GM21529 (cell line): ENCODE measurements around the gene TLCD2.
A peak's percentile ranks its signal among the peaks of the same experiment; 100 is the strongest.
"Not testable (repeated sequence)": the region's sequence is repeated elsewhere in the genome, so short reads cannot be mapped to it uniquely, and the experiment has no call there.

Experiments used
- ATAC-seq: cut with Tn5 transposase; IDR thresholded peaks from one replicate; pipeline ENCODE4 v1.9.1; 2021; ENCODE audit not compliant: unreplicated experiment

The TLCD2 gene

DNA sequence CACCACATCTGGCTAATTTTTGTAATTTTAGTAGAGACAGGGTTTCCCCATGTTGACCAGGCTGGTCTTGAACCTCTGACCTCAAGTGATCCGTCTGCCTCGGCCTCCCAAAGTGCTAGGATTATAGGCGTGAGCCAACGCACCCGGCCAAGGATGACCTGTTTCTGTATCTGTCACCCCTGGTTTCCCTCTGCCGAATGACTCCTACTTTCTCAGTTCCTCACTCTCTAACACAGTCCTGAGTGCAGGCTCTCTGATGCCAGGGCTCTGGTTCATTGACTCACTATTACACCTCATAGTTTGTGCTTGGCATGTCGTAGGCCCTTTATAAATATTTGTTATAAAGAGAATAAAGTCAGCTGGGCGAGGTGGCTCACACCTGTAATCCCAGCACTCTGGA is 14.8 kb downstream of the TLCD2 start:
- no peak for ATAC-seq

- ATAC-seq: no peak
Observed at GRCh38 chr17:1693339-1693738, 16.8 kb downstream of the TLCD2 start.

DNA sequence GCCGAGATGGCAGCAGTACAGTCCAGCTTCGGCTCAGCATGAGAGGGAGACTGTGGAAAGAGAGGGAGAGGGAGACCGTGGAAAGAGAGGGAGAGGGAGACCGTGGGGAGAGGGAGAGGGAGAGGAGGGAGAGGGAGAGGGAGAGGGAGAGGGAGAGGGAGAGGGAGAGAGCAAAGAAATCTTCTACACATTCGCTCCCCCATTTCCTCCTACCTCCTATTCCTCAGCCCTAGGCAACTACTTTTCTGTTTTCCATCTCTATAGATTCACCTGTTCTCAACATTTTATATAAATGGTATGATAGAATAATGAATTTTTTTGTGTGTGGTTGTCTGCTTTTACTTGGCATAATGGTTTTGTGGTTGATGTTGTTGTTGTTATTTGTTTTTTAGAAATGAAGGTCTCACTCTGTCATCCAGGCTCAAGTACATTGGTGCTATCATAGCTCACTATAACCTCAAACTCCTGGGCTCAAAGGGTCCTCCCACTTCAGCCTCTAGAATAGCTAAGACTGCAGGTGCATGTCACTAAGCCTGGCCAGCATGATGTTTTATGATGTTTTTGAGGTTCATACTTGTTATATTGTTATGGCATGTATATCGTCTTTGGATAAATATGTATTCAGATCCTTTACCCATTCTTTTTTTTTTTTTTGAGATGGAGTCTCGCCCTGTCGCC is 19.5 kb downstream of the TLCD2 start:
- ATAC-seq: no peak

DNA sequence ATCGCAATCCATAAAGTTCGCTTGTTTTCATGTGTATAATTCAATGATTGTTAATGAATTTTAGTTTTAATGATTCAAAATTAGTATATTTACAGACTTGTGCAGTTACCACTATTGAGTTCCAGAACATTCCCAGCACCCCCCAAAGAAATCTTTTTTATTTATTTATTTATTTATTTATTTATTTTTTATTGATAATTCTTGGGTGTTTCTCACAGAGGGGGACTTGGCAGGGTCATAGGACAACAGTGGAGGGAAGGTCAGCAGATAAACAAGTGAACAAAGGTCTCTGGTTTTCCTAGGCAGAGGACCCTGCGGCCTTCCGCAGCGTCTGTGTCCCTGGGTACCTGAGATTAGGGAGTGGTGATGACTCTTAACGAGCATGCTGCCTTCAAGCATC is 21.8 kb downstream of the TLCD2 start:
- not testable (repeated sequence) for ATAC-seq

GRCh38 chr17:1686086-1686485 is 24.1 kb downstream of the TLCD2 start:
- ATAC-seq: no peak

DNA sequence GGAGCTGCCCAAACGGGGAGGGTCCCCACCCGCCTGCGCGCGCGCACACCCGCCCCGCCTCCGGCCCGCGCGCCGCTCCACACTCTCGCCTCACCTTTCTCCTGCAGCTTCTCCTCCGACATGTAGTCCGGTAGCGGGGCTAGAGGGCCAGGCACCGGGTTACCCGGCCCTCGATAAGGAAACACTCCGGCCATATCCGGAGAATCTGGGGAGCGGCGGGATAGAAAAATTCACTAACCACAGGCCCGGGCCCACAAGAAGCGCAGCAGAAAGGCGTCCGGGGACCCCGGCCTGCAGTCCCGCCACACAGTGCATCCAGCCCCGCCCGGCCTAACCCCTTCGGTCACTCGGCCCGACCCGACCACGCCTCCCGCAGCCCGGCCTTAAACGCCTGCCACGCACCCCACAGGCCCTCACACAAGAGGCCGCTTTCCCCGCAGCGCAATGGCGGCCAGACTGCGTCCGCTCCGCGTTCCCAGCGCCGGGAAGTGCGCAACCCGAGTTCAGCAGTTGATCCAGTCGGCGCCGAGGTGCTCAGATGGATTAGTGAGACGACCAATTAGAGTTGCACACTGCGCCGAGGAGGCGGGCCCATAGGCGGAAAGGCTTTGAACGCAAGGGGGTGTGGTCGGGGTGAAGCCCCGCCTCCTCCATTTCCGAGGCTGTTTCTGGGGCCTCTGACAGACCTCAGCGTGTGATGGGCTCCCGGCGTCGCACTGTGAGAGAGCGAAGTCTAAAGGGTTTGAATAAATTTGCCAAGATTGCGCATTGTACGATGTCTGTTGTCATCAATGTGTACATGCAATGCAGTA is 25.6 kb downstream of the TLCD2 start, which contains the start of gene PRPF8:
PRPF8 (minus strand) TSS at position 490 of the 812 bp plus-strand sequence; CDS start at position 194, 296 bp downstream.
- ATAC-seq: peak; percentile 99

- no peak for ATAC-seq
Observed at GRCh38 chr17:1683459-1683858, 26.7 kb downstream of the TLCD2 start.

DNA sequence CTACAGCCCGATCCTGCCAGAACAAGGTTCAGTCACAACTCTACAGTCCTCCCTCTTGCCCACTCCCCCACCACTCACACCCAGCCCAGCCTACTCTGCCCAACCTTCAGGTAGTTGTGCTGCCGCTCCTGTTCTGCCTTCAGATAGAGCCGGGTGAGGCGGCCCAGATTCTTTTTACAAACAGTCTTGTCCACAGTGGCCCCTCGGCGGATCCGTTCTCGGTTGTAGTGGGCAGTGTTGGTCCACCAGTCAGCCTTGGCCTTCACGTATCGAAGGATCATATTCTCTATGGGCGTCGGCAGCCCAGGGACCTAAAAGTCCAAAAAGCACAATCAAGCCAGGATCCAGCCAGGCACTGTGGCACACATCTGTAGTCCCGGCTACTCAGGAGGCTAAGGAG is 33.8 kb downstream of the TLCD2 start:
- no peak for ATAC-seq

GRCh38 chr17:1673041-1673785 is 37.0 kb downstream of the TLCD2 start:
- no peak for ATAC-seq

DNA sequence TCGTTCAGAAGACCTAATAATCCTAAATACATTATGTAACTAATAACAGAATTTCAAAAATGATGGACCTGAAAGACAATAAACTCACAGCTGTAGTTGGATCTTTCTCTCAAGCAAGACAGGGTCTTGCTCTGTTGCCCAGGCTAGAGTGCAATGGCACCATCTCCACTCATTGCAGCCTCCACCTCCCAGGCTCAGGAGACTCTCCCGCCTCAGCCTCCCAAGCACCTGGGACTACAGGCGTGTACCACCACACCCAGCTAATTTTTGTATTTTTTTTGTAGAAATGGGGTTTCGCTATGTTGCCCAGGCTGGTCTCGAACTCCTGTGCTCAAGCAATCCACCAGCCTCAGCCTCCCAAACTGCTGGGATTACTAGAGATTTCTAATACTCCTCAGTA is 46.2 kb downstream of the TLCD2 start:
- not testable (repeated sequence) for ATAC-seq

DNA sequence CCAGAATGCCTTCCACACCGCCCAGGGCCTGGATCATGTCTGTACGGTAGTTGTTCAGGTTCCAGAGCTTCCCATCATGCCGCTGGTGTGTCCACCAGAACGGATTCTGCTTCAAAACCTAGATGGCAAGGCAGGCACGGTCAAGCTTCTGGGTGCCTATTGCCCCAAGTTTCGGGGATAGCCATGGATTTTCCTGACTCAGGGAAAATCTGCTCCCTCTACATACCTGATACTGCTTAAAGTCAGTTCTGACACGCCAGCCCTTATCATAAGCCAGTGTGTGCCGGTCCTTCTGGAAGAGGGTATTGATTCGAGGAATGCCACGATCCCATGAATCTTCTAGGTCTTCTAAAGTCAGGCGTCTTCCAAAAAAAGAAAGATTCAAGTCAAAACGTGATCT is 49.1 kb downstream of the TLCD2 start:
- no peak for ATAC-seq

GRCh38 chr17:1658100-1658499 is 52.1 kb downstream of the TLCD2 start:
- no peak for ATAC-seq

- no peak for ATAC-seq
Observed at GRCh38 chr17:1653735-1654134, 56.4 kb downstream of the TLCD2 start.

DNA sequence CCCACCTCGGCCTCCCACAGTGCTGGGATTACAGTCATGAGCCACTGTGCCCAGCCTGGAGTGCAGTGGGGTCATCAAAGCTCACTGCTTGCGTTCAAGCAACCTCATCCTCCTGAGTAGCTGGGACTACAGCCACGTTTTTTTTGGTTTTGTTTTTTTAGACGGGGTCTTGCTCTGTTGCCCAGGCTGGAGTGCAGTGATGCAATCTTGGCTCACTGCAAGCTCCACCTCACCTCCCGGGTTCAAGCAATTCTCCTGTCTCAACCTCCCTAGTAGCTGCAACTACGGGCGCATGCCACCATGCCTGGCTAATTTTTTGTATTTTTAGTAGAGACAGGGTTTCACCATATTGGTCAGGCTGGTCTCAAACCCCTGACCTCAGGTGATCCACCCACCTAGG is 57.4 kb downstream of the TLCD2 start:
- ATAC-seq: not testable (repeated sequence)
